ENCODE measurements around the gene CCDC117.
"Not testable (repeated sequence)": the region's sequence is repeated elsewhere in the genome, so short reads cannot be mapped to it uniquely, and the experiment has no call there.

DNA sequence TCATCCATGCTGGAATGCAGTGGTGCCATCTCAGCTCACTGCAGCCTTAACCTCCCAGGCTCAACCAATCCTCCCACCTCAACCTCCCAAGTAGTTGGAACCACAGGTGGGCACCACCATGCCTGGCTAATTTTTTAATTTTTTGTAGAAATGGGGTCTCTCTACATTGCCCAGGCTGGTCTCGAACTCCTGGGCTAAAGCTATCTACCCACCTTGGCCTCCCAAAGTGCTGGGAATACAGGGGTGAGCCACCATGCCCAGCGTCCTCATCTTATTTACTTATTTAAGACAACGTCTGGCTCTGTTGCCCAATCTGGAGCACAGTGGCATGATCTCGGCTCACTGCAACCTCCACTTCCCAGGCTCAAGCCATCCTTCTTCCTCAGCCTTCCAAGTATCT lies 10.5 kb upstream of the CCDC117 start:
- not testable (repeated sequence) for TF ChIP-seq EZH2phosphoT487 (IDR thresholded peaks at IDR 0.05; ENCODE audit: borderline replicate concordance, low read length); EZH2 (IDR thresholded peaks at IDR 0.05; ENCODE audit: low read length, unreplicated experiment)

Measured in PC-3 (cell line).